Stimulated activated CD4-positive, alpha-beta T cell treated with anti-CD3 and anti-CD28 coated beads, Interleukin-2, amount 100 ng/mL, for 24 hours (primary cell): ENCODE results near the gene PTH2.

Experiments
- DNase-seq, 2 donors: peaks; one replicate each; pipeline ENCODE4 v3.0.0-alpha.2; 2020

Gene PTH2

GRCh38 chr19:49409441-49410029, 13.7 kb downstream of the PTH2 start:
- DNase-seq, result no peak

- DNase-seq, result no peak
Observed at GRCh38 chr19:49408816-49409440, 14.3 kb downstream of the PTH2 start.

- no peak for DNase-seq
Observed at GRCh38 chr19:49407482-49408015, 15.7 kb downstream of the PTH2 start.

GRCh38 chr19:49407079-49407478, 16.2 kb downstream of the PTH2 start:
- no peak for DNase-seq

- no peak for DNase-seq
Observed at GRCh38 chr19:49403404-49404187, 19.6 kb downstream of the PTH2 start.

- no peak for DNase-seq
Observed at GRCh38 chr19:49400029-49400428, 23.2 kb downstream of the PTH2 start.

- DNase-seq, result no peak
Observed at GRCh38 chr19:49398931-49399330, 24.3 kb downstream of the PTH2 start.

GRCh38 chr19:49398001-49398615, 25.1 kb downstream of the PTH2 start:
- DNase-seq, result no peak

GRCh38 chr19:49396738-49397505, 26.3 kb downstream of the PTH2 start:
- no peak for DNase-seq

GRCh38 chr19:49395581-49396407, 27.4 kb downstream of the PTH2 start:
- no peak for DNase-seq

GRCh38 chr19:49393881-49394280, 29.4 kb downstream of the PTH2 start:
- no peak for DNase-seq

GRCh38 chr19:49391581-49392399, 31.5 kb downstream of the PTH2 start:
- peak; percentile 81 to 83 for DNase-seq

- DNase-seq, result no peak
Observed at GRCh38 chr19:49390929-49391359, 32.3 kb downstream of the PTH2 start.

- DNase-seq, result no peak
Observed at GRCh38 chr19:49390131-49390928, 32.9 kb downstream of the PTH2 start.

GRCh38 chr19:49389406-49389805, 33.8 kb downstream of the PTH2 start:
- no peak for DNase-seq

GRCh38 chr19:49387936-49388372, 35.3 kb downstream of the PTH2 start, which contains the start of gene KASH5:
TSS of gene KASH5 (plus strand) at chr19:49388249. CDS start at chr19:49390884, 2,635 bp downstream.
- peak; percentile 76 to 91 for DNase-seq

- DNase-seq, result no peak
Observed at GRCh38 chr19:49383599-49383998, 39.6 kb downstream of the PTH2 start.

GRCh38 chr19:49382639-49383038, 40.6 kb downstream of the PTH2 start:
- no peak for DNase-seq

- no peak for DNase-seq
Observed at GRCh38 chr19:49380391-49380790, 42.9 kb downstream of the PTH2 start.

GRCh38 chr19:49378512-49378911, 44.7 kb downstream of the PTH2 start:
- no peak for DNase-seq
